Right hindlimb (tissue), 1 donor: Measurements from ENCODE around the gene DSCAML1.

ENCODE experiments used
- DNase-seq: peaks from one replicate; pipeline ENCODE4 v3.0.0-alpha.2; 2018

Gene DSCAML1

GRCh38 chr11:117600234-117600783, 196.7 kb downstream of the DSCAML1 start:
- no peak for DNase-seq

GRCh38 chr11:117597071-117597470, 199.9 kb downstream of the DSCAML1 start:
- DNase-seq: peak; percentile 65

DNA sequence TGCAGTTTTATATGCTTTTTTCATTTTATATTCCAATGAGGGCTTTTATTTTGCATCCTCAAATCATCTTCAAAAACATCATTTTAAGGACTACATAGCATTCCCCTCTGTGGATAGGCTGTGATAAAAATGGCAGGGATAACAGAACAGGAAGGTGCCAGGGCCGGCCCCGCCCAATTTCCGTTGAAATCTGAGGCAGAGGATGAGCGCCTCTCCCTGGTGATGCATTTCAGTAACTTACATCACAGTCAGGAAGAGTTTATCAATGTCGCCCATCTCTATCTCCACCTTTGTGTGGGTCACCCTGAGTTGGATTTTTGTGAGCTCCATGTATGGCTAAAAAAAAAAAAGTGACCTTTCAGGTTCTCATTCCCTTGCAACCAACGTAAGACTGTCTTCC, 201.6 kb downstream of the DSCAML1 start:
- DNase-seq: no peak

DNA sequence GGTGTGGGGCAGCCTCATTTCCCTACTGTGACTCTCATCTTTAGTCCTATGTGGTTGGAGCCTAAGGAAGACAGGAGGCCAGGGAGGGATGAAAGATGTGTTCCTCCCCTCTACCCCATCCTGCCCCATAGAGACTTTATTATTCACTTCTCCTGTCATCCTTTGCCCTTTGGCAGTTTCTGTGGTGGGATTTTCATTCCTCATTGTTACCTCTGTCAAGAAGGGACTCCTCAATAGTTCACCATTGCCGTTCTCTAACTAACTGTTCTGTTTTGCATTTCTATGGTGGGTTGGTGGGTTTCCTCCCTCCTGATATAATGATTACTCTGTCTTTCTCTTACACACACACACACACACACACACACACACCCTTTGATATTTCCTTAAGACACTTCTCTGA, 202.3 kb downstream of the DSCAML1 start:
- no peak for DNase-seq

- DNase-seq: no peak
These were observed 204.0 kb downstream of the DSCAML1 start for GRCh38 chr11:117593065-117593464.

- DNase-seq: no peak
These were observed 205.5 kb downstream of the DSCAML1 start for GRCh38 chr11:117591316-117592039.

GRCh38 chr11:117589063-117589462, 208.0 kb downstream of the DSCAML1 start:
- DNase-seq: no peak

GRCh38 chr11:117588166-117588810, 208.7 kb downstream of the DSCAML1 start:
- DNase-seq: no peak

GRCh38 chr11:117587416-117587815, 209.6 kb downstream of the DSCAML1 start:
- no peak for DNase-seq

- DNase-seq: no peak
These were observed 210.6 kb downstream of the DSCAML1 start for GRCh38 chr11:117586392-117586791.

GRCh38 chr11:117585631-117586030, 211.4 kb downstream of the DSCAML1 start:
- no peak for DNase-seq

GRCh38 chr11:117584056-117584830, 212.8 kb downstream of the DSCAML1 start:
- no peak for DNase-seq

GRCh38 chr11:117583063-117583801, 213.8 kb downstream of the DSCAML1 start:
- DNase-seq: no peak

- DNase-seq: no peak
These were observed 214.6 kb downstream of the DSCAML1 start for GRCh38 chr11:117582433-117582832.

DNA sequence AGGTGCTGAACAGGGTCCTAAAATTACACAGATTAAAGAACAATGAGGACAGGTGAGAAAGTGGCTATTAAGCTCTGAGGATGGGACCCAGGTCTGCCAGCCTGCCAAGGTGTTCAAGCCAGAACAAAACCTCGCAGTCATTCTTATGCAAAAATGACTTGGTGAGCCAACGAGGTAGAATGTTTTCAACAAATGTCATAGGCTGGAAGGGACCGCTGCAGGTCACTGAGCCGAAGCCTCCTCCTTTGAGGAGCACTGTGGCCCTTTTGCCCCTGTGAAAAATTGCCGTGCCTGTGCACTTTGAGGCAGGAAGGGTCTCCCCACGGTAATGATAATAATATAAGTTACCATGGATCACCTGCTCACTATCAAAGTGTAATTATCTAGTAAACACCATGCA, 216.2 kb downstream of the DSCAML1 start:
- no peak for DNase-seq

DNA sequence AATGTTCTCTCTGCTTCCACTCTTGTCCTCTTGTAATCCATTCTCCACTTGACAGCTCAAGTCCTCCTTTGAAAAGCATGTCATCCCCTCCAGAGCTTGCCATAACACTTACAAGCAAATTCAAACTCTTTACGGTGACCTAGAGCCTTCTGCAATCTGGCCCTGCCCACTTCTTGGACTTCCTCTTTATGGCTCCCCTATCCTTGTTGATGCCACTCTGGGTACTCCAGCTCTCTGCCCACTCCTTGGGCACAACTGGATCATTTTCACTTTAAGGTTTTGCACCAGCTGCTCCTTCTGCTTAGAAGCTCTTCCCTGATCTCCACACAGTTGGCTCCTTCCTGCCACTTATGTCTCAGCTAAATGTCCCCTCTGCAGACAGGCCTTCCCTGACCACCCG, 217.9 kb downstream of the DSCAML1 start:
- no peak for DNase-seq

DNA sequence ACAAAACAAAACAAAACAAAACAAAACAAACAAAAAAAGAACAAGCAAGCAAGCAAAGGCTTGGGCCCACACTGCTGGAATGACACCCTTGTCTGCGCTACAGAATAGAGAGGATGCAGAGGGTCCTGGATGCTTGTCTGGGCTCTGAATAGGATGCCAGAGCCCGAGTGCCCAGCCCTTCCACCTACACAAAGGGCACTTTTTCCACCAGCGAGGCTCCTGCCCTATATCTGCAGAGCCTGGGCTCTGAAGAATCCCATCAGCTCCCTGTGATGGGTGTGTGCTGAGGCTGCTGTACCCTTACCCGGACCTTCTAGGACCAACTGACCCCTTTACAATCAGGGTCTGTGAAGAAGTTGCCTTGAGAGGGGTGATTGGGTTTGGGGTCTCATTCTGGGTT, 221.2 kb downstream of the DSCAML1 start:
- DNase-seq: no peak

- no peak for DNase-seq
These were observed 222.5 kb downstream of the DSCAML1 start for GRCh38 chr11:117574551-117574950.

DNA sequence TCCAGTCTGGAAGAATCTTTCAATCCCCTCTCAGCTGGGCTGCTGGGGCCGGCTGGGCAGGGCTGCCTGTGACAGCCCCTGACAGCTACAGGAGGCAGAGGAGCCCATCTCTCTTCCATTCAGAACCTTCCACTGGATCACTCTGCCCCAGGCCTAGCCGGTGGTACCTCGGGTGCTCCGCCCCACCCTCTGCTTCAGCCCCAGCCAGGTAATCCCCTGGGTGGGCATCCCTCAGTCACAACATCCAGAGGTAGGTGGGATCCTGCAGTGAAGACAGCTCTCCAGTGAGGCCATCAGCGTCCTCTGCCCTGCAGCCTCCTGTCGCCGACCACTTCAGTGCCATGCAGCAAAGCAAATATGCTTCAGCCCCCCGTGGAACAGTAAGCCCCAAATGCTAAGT, 223.7 kb downstream of the DSCAML1 start:
- DNase-seq: no peak

DNA sequence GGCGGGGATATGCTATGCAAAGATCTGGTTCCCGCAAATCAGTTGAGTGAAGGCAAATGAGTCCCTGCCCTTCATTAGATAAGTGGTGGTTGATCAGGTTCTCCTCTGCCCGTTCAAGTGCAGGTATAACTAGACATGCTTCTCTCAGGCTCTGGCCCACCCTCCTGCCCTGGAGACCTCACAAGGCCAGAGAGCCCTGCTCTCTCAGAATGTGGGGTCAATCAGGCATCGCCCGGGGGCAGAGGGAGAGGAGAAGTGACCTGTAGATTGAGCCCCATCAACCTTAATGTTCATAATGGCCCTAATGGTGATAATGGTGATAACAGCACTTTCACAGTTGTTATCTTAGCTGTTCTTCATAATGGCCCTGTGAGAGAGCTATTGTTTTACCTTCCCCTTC, 224.3 kb downstream of the DSCAML1 start:
- DNase-seq: no peak

DNA sequence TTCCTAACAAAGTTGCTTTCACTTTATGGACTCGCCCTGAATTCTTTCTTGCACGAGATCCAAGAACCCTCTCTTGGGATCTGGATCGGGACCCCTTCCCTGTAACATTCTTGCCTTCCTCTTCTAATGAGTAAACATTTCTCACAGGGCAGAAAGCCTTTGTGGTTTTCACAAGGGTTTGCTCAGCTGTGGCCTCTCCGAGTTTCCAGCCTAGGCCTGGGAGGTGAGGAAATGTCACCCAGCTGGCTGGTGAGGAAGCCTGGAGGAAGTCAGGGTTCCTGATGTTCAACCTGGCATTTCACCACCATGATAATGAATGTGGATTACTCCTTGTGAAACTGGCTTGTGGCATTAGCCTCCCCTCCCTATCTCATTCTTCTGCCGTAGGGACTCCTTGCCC, 224.9 kb downstream of the DSCAML1 start:
- no peak for DNase-seq

DNA sequence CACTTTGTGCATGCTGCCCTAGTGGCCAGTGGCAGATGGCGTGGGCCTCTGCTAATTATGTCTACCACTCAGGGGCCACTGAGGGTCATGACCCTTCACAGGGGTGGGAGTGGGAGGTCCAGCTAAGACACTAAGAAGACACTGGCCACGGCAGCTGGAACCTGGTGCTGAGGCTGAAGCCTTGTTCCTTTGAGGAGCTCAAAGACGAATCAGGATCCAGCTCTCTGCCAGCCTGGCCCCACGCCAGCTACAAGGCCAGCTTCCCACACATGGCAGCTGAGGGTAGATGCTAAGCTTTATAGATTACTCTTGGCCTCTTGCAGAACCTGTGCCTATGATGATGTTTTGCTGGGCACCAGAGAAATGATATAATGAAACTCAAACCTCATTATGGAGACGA, 226.3 kb downstream of the DSCAML1 start:
- DNase-seq: no peak

DNA sequence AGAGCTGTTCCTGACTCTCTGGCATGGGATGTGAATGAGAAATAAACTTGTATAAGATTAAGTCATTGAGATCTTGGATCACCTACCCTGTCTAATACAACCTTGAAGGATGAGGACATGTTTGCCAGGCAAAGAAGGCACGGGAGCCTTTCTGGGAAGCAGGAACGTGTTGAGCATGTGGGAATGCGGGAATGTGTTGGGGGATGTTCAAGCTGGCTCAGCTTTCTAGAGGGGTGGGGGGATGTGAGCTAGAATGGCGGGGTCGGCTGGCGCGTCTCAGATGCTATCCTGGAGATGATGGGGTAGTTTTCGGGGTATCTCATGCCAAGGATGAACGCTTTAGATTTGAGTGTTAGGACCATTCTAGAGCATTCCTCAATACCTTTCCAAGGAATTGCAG, 227.1 kb downstream of the DSCAML1 start:
- no peak for DNase-seq
